Adrenal gland (tissue), 5 donors: ENCODE data around the gene DPY19L2.
"Not testable (repeated sequence)": the region's sequence is repeated elsewhere in the genome, so short reads cannot be mapped to it uniquely, and the experiment has no call there.

Source experiments
- POLR2A ChIP-seq, 2 donors: fragments of 450-650 bp; IDR thresholded peaks; one replicate each; pipeline ENCODE4 v1.6.1; 2017; ENCODE audit warnings: antibody characterized with exemption in 2 of 2, mild to moderate bottlenecking in 2 of 2, moderate library complexity in 1 of 2
- TF ChIP-seq, protein P1 (sequence below), 6 experiments: fragments of 450-650 bp in 4 of 6; fragments of 200-600 bp in 2 of 6; sonication (generic) in 1 of 6; IDR thresholded peaks; 1 replicate in 5 of 6; 2 replicates in 1 of 6; pipeline versions ENCODE4 v1.5.1 to v1.8.0; 2016 to 2021; ENCODE audit warnings: antibody characterized with exemption in 6 of 6, mild to moderate bottlenecking in 2 of 6, moderate library complexity in 1 of 6
- donor health status: DM: no; HTN: no; CAD: no.

- TF ChIP-seq, protein P1, sequence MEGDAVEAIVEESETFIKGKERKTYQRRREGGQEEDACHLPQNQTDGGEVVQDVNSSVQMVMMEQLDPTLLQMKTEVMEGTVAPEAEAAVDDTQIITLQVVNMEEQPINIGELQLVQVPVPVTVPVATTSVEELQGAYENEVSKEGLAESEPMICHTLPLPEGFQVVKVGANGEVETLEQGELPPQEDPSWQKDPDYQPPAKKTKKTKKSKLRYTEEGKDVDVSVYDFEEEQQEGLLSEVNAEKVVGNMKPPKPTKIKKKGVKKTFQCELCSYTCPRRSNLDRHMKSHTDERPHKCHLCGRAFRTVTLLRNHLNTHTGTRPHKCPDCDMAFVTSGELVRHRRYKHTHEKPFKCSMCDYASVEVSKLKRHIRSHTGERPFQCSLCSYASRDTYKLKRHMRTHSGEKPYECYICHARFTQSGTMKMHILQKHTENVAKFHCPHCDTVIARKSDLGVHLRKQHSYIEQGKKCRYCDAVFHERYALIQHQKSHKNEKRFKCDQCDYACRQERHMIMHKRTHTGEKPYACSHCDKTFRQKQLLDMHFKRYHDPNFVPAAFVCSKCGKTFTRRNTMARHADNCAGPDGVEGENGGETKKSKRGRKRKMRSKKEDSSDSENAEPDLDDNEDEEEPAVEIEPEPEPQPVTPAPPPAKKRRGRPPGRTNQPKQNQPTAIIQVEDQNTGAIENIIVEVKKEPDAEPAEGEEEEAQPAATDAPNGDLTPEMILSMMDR (IDR thresholded peaks at IDR 0.05), result not testable (repeated sequence)
- TF ChIP-seq POLR2A (IDR thresholded peaks at IDR 0.05), result not testable (repeated sequence)
Observed at GRCh38 chr12:63685789-63686188, 17.5 kb upstream of the DPY19L2 start.
